Iris pigment epithelial cell (primary cell): ENCODE measurements around the gene KRTAP2-4.
A peak's percentile ranks its signal among the peaks of the same experiment; 100 is the strongest.
"Not testable (repeated sequence)": the region's sequence is repeated elsewhere in the genome, so short reads cannot be mapped to it uniquely, and the experiment has no call there.

ENCODE experiments used
- DNase-seq: peaks from one replicate; pipeline ENCODE4 v3.0.0-alpha.2; 2011; ENCODE audit warnings: low read depth

Gene KRTAP2-4

DNA sequence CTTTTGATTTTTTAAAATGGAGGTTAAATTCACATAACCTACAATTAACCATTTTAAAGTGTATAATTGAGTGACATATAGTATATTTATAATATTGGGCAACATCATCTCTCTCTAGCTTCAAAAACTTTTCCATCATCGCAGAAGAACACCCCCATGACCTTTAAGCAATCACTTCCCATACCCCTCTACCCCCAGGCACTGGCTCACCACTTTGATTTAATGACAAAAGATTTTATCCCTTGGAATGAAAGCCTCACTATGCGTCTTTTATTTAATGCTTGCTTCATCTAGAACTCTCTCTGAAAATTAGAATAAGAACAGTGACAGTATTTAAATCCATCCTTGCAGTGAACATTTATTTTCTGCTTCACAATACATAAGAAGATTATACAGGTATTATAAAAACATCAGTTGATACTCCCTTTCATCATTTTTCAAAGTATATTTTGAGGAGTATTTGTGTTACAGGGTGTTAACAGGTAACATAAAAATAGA is 27.8 kb downstream of the KRTAP2-4 start:
- no peak for DNase-seq

- not testable (repeated sequence) for DNase-seq
Observed at GRCh38 chr17:41034346-41034935, 31.2 kb downstream of the KRTAP2-4 start, which contains the start of gene KRTAP1-3. TSS of gene KRTAP1-3 (minus strand) at chr17:41034874. CDS start at chr17:41034821, 53 bp downstream.

DNA sequence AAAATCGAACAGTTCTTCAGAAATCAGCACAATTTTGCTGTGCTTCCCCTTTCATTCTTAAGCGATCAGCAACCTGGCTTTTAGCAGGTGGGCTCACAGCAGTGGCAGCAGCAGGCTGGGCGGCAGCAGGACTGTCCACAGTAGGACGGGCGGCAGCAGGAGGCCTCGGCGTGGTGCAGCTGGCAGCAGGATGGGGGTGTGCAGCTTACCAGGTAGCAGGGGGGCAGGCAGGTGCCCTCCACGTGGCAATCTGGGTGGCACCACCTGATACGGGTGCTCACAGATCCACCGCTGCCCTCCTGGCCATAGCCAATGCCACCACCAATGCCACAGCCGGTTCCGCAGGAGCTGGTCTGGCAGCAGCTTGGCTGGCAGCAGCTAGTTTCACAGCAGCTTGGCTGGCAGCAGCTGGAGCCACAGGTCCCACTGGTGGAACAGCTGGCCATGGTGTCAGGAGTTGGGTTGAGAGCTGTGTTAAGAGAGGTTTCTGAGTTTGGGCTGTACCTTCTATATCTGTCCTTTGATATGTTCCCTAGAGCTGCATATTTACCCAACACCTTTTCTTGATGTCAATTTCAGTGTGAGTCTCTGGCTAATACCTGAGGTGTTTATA is 35.9 kb downstream of the KRTAP2-4 start, which contains the start of gene KRTAP1-4:
TSS of gene KRTAP1-4 (minus strand) at position 563 of the 613 bp plus-strand sequence. CDS start at position 446, 117 bp downstream.
- no peak for DNase-seq

GRCh38 chr17:41026715-41027471 is 38.8 kb downstream of the KRTAP2-4 start, which contains the start of gene KRTAP1-5:
TSS of gene KRTAP1-5 (minus strand) at chr17:41027208. CDS start at chr17:41027155, 53 bp downstream.
- DNase-seq: peak; percentile 89

DNA sequence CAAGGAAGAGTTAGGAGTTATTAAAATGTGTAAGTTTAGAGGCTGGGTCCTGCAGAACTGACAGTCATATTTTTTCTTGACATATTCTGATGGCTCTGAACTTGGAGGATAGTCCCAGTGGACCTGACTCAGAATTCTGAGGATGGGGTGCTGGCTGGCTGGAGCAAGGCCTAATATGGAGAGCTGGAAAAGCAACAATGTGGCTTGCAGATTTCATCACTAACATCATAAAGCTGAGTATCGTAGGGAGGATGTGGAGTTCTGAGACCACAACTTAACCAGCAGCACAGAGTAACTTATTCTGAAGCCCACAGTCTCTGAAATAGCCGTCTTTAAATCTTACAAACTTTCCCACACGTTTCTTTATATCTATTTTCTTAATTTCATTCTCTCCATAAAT is 41.0 kb downstream of the KRTAP2-4 start:
- DNase-seq: no peak

DNA sequence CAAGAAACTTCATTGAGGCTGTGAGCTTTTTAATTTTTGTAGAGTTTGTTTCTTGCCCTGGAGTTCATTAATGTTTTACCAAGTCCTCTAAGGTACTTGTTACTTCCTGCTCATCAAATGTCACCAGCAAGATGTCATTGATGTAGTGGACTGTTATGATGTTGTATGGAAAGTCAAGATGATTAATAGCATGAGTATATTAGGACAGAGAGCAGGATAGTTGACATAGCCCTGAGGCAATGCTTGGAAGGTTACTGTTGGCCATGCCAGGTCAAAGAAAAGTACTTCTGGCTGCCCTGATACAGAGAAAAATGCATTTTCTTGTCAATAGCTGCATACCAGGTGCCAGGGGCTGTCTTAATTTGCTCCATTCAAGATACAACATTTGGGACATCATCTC is 45.3 kb downstream of the KRTAP2-4 start:
- DNase-seq: no peak

DNA sequence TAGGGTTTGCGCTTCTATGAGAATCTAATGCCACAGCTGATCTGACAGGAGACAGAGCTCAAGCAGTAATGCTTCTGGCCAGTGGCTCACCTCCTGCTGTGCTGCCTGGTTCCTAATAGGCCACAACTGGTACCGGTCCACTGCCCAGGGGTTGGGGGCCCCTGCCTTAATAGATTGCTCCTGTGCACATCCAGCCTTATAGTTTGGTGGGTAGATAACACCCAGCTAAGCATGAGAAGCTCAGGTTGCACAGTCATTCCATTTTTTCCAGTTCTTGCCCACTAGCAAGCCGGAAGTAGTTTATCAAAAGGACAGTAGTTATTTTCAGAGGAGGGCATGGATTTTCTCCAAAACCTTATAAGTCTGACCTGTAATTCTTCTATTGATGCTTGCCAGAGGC is 46.3 kb downstream of the KRTAP2-4 start:
- DNase-seq: no peak

- DNase-seq: no peak
Observed at GRCh38 chr17:41018541-41018940, 47.1 kb downstream of the KRTAP2-4 start.

DNA sequence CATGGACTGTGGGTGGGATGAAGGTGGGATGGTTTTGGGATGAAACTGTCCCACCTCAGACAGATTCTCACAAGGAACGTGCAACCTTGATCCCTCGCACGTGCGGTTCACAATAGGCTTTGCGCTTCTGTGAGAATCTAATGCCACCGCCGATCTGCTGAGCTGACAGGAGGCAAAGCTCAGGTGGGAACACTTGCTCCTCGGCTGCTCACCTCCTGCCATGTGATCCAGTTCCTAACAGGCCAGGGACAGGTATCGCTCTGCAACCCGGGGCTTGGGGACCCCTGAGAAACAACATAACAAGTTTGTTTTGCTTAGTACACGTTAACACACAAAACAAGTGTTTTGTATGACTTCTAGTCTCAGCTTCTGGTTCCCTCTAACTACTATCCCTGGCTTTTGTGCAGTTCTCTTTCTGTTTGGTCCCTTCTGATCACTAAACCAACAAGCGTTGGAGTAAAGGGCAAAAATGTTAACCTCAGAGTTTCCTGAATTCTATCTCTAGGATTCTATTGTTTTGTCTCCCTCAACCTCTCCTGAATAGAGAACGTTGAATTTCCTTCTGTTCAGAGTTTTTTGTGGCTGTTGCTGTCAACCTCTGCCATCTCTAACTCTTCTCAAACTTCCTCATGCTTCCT is 49.0 kb downstream of the KRTAP2-4 start:
- DNase-seq: no peak

DNA sequence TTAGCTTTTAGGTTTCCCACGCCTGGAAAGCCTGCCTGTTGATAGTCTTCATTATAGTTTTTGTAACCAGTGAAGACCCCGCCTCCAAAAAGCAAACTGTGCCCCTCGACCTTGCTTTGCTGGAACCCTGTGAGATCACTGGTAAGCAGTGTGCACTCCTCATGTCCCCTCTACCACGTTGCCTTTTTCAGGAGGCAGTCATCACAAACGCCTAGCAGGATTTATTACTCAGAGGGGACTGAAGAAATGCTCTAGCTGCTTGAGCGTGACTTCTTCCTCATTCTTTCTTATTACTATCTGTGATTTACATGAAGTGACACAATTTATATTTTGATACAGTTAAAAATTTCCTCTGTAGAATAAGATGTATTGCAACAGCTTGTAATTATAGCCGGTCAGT is 50.2 kb downstream of the KRTAP2-4 start:
- no peak for DNase-seq
